IMR-90 (cell line): Measurements from ENCODE around the gene KRTAP5-6. TPM values are rescaled to one million over a fixed set of nuclear protein-coding genes. Genes with fewer than 3 reads are reported as not detected.

Source experiments
- ATAC-seq: fragments of 200-7000 bp; cut with Tn5 transposase; 2 replicates; pipeline ENCODE4 v1.9.1; 2020; ENCODE audit warnings: low read depth, mild to moderate bottlenecking, moderate library complexity
- BruUV-seq: library from RNA; stranded (reverse); fragments of 400-500 nt; replicated peaks from 2 replicates; lab custom pipeline; 2021; lab: Mats Ljungman, UMichigan
- CTCF ChIA-PET: fragments of 300-600 bp; formaldehyde crosslinking; extraction: SDS; loops from one replicate; lab custom pipeline; 2021; ENCODE audit warnings: antibody characterized with exemption; lab: Yijun Ruan, JAX
- POLR2A ChIA-PET: fragments of 300-600 bp; sonication (Branson Sonifier 250); formaldehyde crosslinking; loops from one replicate; lab custom pipeline; 2022; ENCODE audit warnings: antibody characterized with exemption; ENCODE audit not compliant: unreplicated experiment; lab: Charles Lee
- DNase-seq: peaks from one replicate; pipeline ENCODE4 v3.0.0; 2013
- H2AFZ ChIP-seq: replicated peaks from 2 replicates; pipeline ENCODE3; 2013; ENCODE audit warnings: low read length, mild to moderate bottlenecking; ENCODE audit not compliant: poor library complexity
- H2AK5ac ChIP-seq: 2 replicates; pipeline ENCODE4 v1.6.1; 2013; ENCODE audit warnings: low read depth, low read length, inconsistent platforms
- H2AK9ac ChIP-seq: replicated peaks from 2 replicates; pipeline ENCODE3; 2013; ENCODE audit warnings: mild to moderate bottlenecking, low read depth, low read length, moderate library complexity; ENCODE audit not compliant: poor library complexity
- H2BK120ac ChIP-seq: 2 replicates; pipeline ENCODE4 v1.6.1; 2013; ENCODE audit warnings: low read depth, low read length, inconsistent platforms
- H2BK15ac ChIP-seq: 3 replicates; pipeline ENCODE4 v1.6.1; 2013; ENCODE audit warnings: low read depth, low read length, inconsistent platforms
- H2BK20ac ChIP-seq: 2 replicates; pipeline ENCODE4 v1.6.1; 2013; ENCODE audit warnings: low read depth, mild to moderate bottlenecking, inconsistent platforms, low read length, moderate library complexity
- H2BK5ac ChIP-seq: 2 replicates; pipeline ENCODE4 v1.6.1; 2013; ENCODE audit warnings: mild to moderate bottlenecking, low read depth, low read length, inconsistent platforms; ENCODE audit not compliant: poor library complexity, severe bottlenecking
- H3K14ac ChIP-seq: replicated peaks from 2 replicates; pipeline ENCODE4 v1.6.1; 2013; ENCODE audit warnings: low read depth, low read length, inconsistent platforms
- H3K18ac ChIP-seq: 2 replicates; pipeline ENCODE4 v1.6.1; 2013; ENCODE audit warnings: low read depth, low read length, control low read depth
- H3K23ac ChIP-seq: 2 replicates; pipeline ENCODE4 v1.6.1; 2013; ENCODE audit warnings: low read depth, low read length, inconsistent platforms
- H3K27ac ChIP-seq: 2 replicates; pipeline ENCODE4 v1.5.1; 2013; ENCODE audit warnings: mild to moderate bottlenecking, control low read depth, low read length; ENCODE audit not compliant: insufficient read depth
- H3K27me3 ChIP-seq: 2 replicates; pipeline ENCODE4 v1.6.1; 2013; ENCODE audit warnings: low read length; ENCODE audit not compliant: control insufficient read depth, insufficient read depth
- H3K36me3 ChIP-seq: 2 replicates; pipeline ENCODE4 v1.6.1; 2013; ENCODE audit warnings: low read length, mixed read lengths; ENCODE audit not compliant: control insufficient read depth, insufficient read depth
- H3K4ac ChIP-seq: 2 replicates; pipeline ENCODE4 v1.6.1; 2013; ENCODE audit warnings: low read depth, low read length, inconsistent platforms
- H3K4me1 ChIP-seq: 2 replicates; pipeline ENCODE4 v1.6.1; 2013; ENCODE audit warnings: low read length, mixed read lengths; ENCODE audit not compliant: control insufficient read depth, insufficient read depth
- H3K4me2 ChIP-seq: 2 replicates; pipeline ENCODE4 v1.6.1; 2013; ENCODE audit warnings: low read depth, mild to moderate bottlenecking, control low read depth, low read length, moderate library complexity
- H3K4me3 ChIP-seq: 2 replicates; pipeline ENCODE4 v1.5.1; 2013; ENCODE audit warnings: low read depth, mild to moderate bottlenecking, control low read depth, low read length, moderate library complexity; ENCODE audit not compliant: insufficient read depth
- H3K56ac ChIP-seq: 2 replicates; pipeline ENCODE4 v1.6.1; 2013; ENCODE audit warnings: low read length, inconsistent platforms; ENCODE audit not compliant: insufficient read depth; ENCODE audit errors: extremely low read depth
- H3K79me1 ChIP-seq, 2 experiments: 2 replicates each; pipeline ENCODE4 v1.6.1; 2013; ENCODE audit warnings: low read length in 2 of 2, inconsistent platforms in 1 of 2, low read depth in 1 of 2
- H3K9ac ChIP-seq: 2 replicates; pipeline ENCODE4 v1.6.1; 2013; ENCODE audit warnings: low read depth, low read length, control low read depth
- H3K9me1 ChIP-seq: 2 replicates; pipeline ENCODE4 v1.6.1; 2013; ENCODE audit warnings: low read length, inconsistent platforms; ENCODE audit not compliant: insufficient read depth
- H3K9me3 ChIP-seq: 2 replicates; pipeline ENCODE4 v1.6.1; 2013; ENCODE audit warnings: low read length; ENCODE audit not compliant: control insufficient read depth, insufficient read depth
- H4K20me1 ChIP-seq: 2 replicates; pipeline ENCODE4 v1.6.1; 2013; ENCODE audit warnings: low read length, inconsistent platforms; ENCODE audit not compliant: insufficient read depth
- H4K5ac ChIP-seq: 2 replicates; pipeline ENCODE4 v1.6.1; 2013; ENCODE audit warnings: mild to moderate bottlenecking, low read depth, low read length, control low read depth
- H4K8ac ChIP-seq, 2 experiments: 2 replicates each; pipeline ENCODE4 v1.6.1; 2013; ENCODE audit warnings: low read depth in 2 of 2, low read length in 2 of 2, control low read depth in 1 of 2, inconsistent platforms in 1 of 2
- H4K91ac ChIP-seq: 2 replicates; pipeline ENCODE4 v1.6.1; 2013; ENCODE audit warnings: low read depth, low read length, inconsistent platforms; ENCODE audit not compliant: insufficient read depth
- CHD1 ChIP-seq: IDR thresholded peaks from 2 replicates; pipeline ENCODE4 v1.6.1; 2012; ENCODE audit warnings: low read depth, low read length, improper control_type of control experiment
- FOS ChIP-seq: fragments of 150-350 bp; IDR thresholded peaks from 2 replicates; pipeline ENCODE4 v1.6.1; 2016; ENCODE audit warnings: low read depth, low read length
- MAFK ChIP-seq: IDR thresholded peaks from 2 replicates; pipeline ENCODE4 v1.6.1; 2012; ENCODE audit warnings: low read depth, low read length, improper control_type of control experiment
- MAZ ChIP-seq: IDR thresholded peaks from 2 replicates; pipeline ENCODE4 v1.6.1; 2012; ENCODE audit warnings: low read depth, mild to moderate bottlenecking, low read length, improper control_type of control experiment, moderate library complexity, borderline replicate concordance
- MXI1 ChIP-seq: IDR thresholded peaks from 2 replicates; pipeline ENCODE4 v1.6.1; 2012; ENCODE audit warnings: low read depth, mild to moderate bottlenecking, low read length, moderate library complexity, borderline replicate concordance
- NFE2L2 ChIP-seq: fragments of 150-350 bp; IDR thresholded peaks from 2 replicates; pipeline ENCODE4 v1.6.1; 2016; ENCODE audit warnings: low read depth, mild to moderate bottlenecking, low read length
- POLR2A ChIP-seq: IDR thresholded peaks from 2 replicates; pipeline ENCODE4 v1.6.1; 2012; ENCODE audit warnings: mild to moderate bottlenecking, low read depth, low read length
- RFX5 ChIP-seq: IDR thresholded peaks from 2 replicates; pipeline ENCODE4 v1.8.0; 2012; ENCODE audit warnings: low read depth, mild to moderate bottlenecking, low read length, moderate library complexity
- SMC3 ChIP-seq: fragments of 150-350 bp; IDR thresholded peaks from 2 replicates; pipeline ENCODE4 v1.6.1; 2016; ENCODE audit warnings: low read depth, mild to moderate bottlenecking, antibody characterized with exemption, low read length, moderate library complexity
- WGBS, 2 experiments: methylation state at CpG; one replicate each; pipeline versions ENCODE4 v1.1.5 to v1.1.7; 2013; ENCODE audit warnings: missing lambda C conversion rate in 2 of 2; ENCODE audit not compliant: insufficient read length in 1 of 2; ENCODE audit errors: extremely low coverage in 2 of 2; 5-methylcytosine and 5-hydroxymethylcytosine counted together
- dilution Hi-C: fragments of 300-500 bp; cut with HindIII; formaldehyde crosslinking; loops from one replicate; pipeline ENCODE4 v1.14.3; 2018; ENCODE audit warnings: low sequenced_read_pairs; ENCODE audit not compliant: unreplicated experiment
- in situ Hi-C: fragments of 300-500 bp; cut with MboI; formaldehyde crosslinking; loops from 3 replicates; pipeline ENCODE4 v1.14.3; 2019; ENCODE audit warnings: low sequenced_read_pairs, inconsistent platforms, mixed read lengths
- intact Hi-C: fragments of 100-400 bp; cut with micrococcal nuclease; formaldehyde crosslinking; loops from 2 replicates; pipeline ENCODE4 v1.10.0; 2022
- polyA plus RNA-seq, 3 experiments: library from polyadenylated mRNA; depleted of rRNA; stranded (reverse); fragments of >200 nt; gene quantifications; 2 replicates each; pipeline ENCODE4 v1.2.3, GENCODE V29; 2012; ENCODE audit warnings: low replicate concordance in 1 of 3
- total RNA-seq: library from RNA; depleted of rRNA; stranded (reverse); fragments of >200 nt; gene quantifications from 2 replicates; pipeline ENCODE4 v1.2.3, GENCODE V29; 2012
- TF ChIP-seq, protein P1 (sequence below): conservative IDR thresholded peaks from 2 replicates; pipeline ENCODE4 v1.5.1; 2012; ENCODE audit warnings: mild to moderate bottlenecking, low read depth, low read length, improper control_type of control experiment
- TF ChIP-seq, protein P2 (sequence below): fragments of 150-350 bp; IDR thresholded peaks from 2 replicates; pipeline ENCODE4 v1.6.1; 2016; ENCODE audit warnings: low read depth, mild to moderate bottlenecking, low read length, moderate library complexity, borderline replicate concordance
- TF ChIP-seq, protein P3 (sequence below): fragments of 150-350 bp; IDR thresholded peaks from 2 replicates; pipeline ENCODE4 v1.6.1; 2017; ENCODE audit warnings: mild to moderate bottlenecking, antibody characterized with exemption, low read length, low read depth

Gene KRTAP5-6
- total and polyA plus RNA-seq, 2 of the 4 experiments (the other 2 are of a cell fraction) = not detected

GRCh38 chr11:1690167-1691025 lies 6.6 kb upstream of the KRTAP5-6 start:
- Histone ChIP-seq H2AFZ (no peak overlapping the region), H3K4me1 (peaks cover 1% of the 10 kb centered on the region; the same call in 1 of the 2 replicates), H3K18ac (no peak overlapping the region), H3K4me2 (no peak overlapping the region), H3K9me1 (no peaks in the 10 kb centered on the region), H4K91ac (no peak overlapping the region), H3K79me1 (no peaks in the 10 kb centered on the region), H3K27me3 (peaks cover 44% of the 10 kb centered on the region), H2BK120ac (no peak overlapping the region), H2BK15ac (no peak overlapping the region), H3K4ac (no peak overlapping the region), H3K36me3 (no peaks in the 10 kb centered on the region), H2BK5ac (no peak overlapping the region), H2AK9ac (no peak overlapping the region), H2AK5ac (no peak overlapping the region), H4K5ac (no peak overlapping the region), H3K27ac (no peak overlapping the region), H3K23ac (no peak overlapping the region), H3K9me3 (no peaks in the 10 kb centered on the region), H3K14ac (no peak overlapping the region), H3K4me3 (no peak overlapping the region), H4K20me1 (no peaks in the 10 kb centered on the region), H3K9ac (no peak overlapping the region), H4K8ac (no peak overlapping the region), H3K56ac (no peak overlapping the region), H2BK20ac (no peak overlapping the region)
- no TSS peak for BruUV-seq
- ATAC-seq (no peak), DNase-seq (no peak)
- ChIA-PET POLR2A (no interaction called here), CTCF (interaction anchor here (0.8 kb wide), 1 partner anchor 192 kb away, joined by 3 read pairs; no protein-coding TSS in a partner anchor)
- TF ChIP-seq MAFK (no peak), CHD1 (no peak), SMC3 (no peak), RFX5 (no peak), FOS (no peak), POLR2A (no peak), NFE2L2 (no peak), MXI1 (no peak), MAZ (no peak)
- TF ChIP-seq, protein P1, sequence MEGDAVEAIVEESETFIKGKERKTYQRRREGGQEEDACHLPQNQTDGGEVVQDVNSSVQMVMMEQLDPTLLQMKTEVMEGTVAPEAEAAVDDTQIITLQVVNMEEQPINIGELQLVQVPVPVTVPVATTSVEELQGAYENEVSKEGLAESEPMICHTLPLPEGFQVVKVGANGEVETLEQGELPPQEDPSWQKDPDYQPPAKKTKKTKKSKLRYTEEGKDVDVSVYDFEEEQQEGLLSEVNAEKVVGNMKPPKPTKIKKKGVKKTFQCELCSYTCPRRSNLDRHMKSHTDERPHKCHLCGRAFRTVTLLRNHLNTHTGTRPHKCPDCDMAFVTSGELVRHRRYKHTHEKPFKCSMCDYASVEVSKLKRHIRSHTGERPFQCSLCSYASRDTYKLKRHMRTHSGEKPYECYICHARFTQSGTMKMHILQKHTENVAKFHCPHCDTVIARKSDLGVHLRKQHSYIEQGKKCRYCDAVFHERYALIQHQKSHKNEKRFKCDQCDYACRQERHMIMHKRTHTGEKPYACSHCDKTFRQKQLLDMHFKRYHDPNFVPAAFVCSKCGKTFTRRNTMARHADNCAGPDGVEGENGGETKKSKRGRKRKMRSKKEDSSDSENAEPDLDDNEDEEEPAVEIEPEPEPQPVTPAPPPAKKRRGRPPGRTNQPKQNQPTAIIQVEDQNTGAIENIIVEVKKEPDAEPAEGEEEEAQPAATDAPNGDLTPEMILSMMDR = no peak
- TF ChIP-seq, protein P2, sequence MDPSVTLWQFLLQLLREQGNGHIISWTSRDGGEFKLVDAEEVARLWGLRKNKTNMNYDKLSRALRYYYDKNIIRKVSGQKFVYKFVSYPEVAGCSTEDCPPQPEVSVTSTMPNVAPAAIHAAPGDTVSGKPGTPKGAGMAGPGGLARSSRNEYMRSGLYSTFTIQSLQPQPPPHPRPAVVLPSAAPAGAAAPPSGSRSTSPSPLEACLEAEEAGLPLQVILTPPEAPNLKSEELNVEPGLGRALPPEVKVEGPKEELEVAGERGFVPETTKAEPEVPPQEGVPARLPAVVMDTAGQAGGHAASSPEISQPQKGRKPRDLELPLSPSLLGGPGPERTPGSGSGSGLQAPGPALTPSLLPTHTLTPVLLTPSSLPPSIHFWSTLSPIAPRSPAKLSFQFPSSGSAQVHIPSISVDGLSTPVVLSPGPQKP = no peak
- TF ChIP-seq, protein P3, sequence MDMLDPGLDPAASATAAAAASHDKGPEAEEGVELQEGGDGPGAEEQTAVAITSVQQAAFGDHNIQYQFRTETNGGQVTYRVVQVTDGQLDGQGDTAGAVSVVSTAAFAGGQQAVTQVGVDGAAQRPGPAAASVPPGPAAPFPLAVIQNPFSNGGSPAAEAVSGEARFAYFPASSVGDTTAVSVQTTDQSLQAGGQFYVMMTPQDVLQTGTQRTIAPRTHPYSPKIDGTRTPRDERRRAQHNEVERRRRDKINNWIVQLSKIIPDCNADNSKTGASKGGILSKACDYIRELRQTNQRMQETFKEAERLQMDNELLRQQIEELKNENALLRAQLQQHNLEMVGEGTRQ = no peak
- in situ Hi-C loops (no loop called here), intact Hi-C loops (no loop called here), dilution Hi-C loops (no loop called here)
- 43% methylated on average over 17 of the region's 22 CpGs; no CpG with 5 or more reads in 1 of the 2 experiments for WGBS, 2 experiments
